GM12875 (cell line): Measurements from ENCODE around the gene KCTD13.

Experiments used
- H3K4me3 ChIP-seq: one replicate; pipeline ENCODE4 v1.5.1; 2011; ENCODE audit warnings: low read depth, low read length, control low read depth
- CTCF ChIP-seq: IDR thresholded peaks from 2 replicates; pipeline ENCODE4 v1.5.1; 2011; ENCODE audit warnings: low read depth, mild to moderate bottlenecking, control low read depth, inconsistent platforms, low read length, moderate library complexity, borderline replicate concordance; ENCODE audit not compliant: insufficient read depth

Gene KCTD13, protein sequence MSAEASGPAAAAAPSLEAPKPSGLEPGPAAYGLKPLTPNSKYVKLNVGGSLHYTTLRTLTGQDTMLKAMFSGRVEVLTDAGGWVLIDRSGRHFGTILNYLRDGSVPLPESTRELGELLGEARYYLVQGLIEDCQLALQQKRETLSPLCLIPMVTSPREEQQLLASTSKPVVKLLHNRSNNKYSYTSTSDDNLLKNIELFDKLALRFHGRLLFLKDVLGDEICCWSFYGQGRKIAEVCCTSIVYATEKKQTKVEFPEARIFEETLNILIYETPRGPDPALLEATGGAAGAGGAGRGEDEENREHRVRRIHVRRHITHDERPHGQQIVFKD

DNA sequence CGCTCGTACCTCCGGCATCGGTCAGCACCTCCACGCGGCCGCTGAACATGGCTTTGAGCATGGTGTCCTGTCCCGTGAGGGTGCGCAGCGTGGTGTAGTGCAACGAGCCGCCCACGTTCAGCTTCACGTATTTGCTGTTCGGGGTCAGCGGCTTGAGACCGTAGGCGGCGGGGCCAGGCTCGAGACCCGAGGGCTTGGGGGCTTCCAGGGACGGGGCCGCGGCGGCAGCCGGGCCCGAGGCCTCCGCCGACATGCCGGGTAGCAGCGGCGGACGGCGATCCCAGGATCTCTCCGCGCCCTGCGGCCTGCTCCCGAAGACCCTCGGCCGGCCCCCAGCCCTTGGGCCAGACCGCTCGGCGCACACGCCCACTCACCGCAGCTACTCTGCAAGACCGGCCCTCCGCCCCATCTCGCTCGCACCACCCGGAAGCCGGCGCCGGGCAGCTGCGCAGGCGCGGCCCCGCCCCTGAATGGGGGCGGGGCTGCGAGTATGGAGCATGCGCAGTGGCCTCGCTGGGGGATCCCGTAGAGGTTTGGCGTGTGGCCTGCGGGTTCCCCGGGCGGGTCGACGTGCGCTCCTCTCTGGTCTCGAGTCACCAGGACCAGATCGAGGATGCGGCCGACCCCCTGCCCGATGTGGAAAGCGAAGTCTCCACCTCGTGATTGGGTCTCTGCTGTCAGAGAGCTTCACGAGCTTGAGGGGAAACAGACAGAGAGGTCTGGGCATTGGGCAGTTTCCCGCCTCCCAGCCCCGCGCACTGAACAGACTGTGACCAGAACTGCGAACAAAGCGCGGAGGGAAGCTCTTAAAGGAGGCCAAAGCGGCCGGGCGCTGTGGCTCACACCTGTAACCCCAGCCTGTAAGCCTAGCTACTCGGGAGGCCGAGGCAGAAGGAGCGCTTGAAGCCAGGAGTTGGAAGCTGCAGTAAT is at the start of gene KCTD13:
KCTD13 (minus strand) TSS at position 446 of the 930 bp plus-strand sequence; CDS start at position 253, 193 bp downstream.
- TF ChIP-seq CTCF: no peak
- peak within 1 kb of the TSS; percentile 95 for H3K4me3 ChIP-seq

- H3K4me3 ChIP-seq: peak overlapping the region; percentile 77
- TF ChIP-seq CTCF: no peak
These were observed 49.1 kb upstream of the KCTD13 start for GRCh38 chr16:29975134-29975538.

DNA sequence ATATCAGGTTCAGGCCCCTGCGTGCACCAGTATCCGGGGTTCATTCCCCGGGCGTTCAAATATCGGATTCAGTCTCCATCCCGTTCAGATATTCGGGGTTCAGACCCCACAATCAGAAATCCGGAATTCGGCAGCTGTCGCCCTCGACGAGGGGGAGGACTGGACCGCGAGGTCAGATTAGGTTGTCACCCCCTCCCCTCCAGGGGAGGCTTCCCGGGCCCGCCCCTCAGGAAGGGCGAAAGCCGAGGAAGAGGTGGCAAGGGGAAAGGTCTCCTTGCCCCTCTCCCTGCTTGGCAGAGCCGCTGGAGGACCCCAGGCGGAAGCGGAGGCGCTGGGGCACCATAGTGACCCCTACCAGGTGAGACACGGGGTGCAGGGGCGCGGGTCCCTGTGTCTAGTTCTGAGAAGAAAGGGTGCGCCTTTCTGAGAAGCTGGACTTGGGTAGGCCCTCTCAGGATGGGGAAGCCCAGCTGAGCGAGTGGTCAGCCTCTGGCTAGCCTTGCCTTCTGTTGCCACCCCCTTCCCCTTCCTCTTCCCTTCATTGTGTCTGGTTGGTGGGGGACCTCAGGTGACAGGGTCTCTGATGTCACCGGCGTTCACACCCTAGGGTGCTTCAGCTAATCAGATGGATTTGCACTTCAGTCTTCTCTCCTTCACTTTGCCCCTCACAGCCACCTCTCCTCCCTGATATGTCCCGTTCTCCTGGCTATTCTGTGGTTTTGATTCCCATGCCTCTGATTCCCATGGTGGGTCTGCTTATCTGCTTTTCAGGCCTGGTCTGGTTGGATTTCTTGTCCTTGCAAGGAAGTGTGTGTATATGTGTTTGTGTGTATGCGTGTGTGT is 48.5 kb upstream of the KCTD13 start:
- TF ChIP-seq CTCF: no peak
- peak overlapping the region; percentile 77 for H3K4me3 ChIP-seq

DNA sequence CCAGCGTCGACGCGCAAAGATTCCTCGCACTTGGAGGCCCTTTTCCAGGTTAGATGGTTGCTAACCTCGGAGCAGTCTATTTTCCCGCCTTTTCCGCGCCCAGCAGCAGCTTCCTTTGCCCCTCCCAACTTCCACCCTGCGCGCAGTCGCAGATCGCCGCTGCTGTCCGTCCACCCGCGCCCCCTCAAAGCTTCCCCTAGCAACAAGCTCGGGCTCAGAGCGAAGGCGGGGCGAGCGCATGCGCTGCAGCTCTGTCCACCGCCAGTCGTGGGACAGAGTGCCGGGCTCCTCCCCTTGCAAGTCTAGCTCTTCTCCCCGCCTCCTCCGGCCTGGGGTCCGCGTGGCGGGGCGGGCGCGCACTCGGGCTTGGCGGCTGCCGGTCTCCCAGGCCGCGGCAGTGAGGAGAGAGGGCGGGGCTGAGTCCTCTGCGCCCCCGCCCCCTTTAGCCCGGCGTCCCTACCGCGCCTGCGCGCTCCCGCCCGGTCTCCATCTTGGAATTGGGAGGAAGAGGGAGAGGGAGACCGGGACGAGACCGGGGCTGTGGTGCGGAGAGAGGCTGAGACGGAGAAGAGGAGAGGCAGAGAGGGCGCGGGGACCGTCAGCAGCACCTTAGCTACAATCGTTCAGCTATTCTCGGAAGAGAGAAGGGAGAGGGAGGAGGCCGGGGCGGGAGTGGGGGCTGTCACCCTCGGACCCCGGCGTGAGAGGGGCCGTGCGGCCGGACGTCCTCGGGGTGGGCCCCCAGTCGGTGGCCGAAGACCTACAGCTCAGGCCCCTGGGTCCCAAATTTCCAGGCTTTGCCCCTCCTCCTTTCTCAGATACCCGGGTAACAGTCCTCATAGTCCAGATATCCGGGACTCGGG is 47.6 kb upstream of the KCTD13 start, which contains the start of gene TAOK2:
TAOK2 (plus strand) TSS at position 485 of the 863 bp plus-strand sequence. CDS start 3,905 bp downstream, outside the sequence.
- TF ChIP-seq CTCF: no peak
- peak within 1 kb of the TSS; percentile 77 for H3K4me3 ChIP-seq

GRCh38 chr16:29972992-29973383 is 47.0 kb upstream of the KCTD13 start:
- TF ChIP-seq CTCF: no peak
- H3K4me3 ChIP-seq: no peak overlapping the region

DNA sequence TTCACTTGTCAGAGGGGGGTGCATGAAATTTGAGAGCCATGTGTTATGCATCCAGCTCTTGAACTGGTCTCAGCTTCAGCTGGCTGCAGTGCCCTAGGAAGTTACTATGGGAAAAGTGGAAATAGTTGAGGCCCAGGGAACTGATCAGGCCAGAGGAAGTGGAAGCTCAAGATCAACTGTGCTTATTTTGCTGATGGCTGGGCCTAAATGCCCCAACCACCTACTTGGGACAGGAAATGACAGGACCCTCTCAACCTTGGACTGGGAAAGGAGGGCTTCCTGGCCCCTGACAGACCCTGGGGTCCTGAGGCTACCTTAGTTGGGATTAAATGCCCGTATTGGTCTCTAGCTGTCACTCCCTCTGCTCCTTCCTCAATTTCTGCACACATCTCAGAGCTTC is 46.5 kb upstream of the KCTD13 start:
- no peak for TF ChIP-seq CTCF

More for the DNA sequence above, 46.5 kb upstream of the KCTD13 start:
- no peak overlapping the region for H3K4me3 ChIP-seq
